NB4 (cell line): ENCODE results near the gene TSSK2.

Experiments
- DNase-seq: peaks from one replicate; pipeline ENCODE4 v3.0.0; 2010; ENCODE audit warnings: low read depth
- H3K4me3 ChIP-seq: one replicate; pipeline ENCODE4 v1.5.1; 2011; ENCODE audit warnings: mild to moderate bottlenecking, low read depth, low read length, moderate library complexity
- MYC ChIP-seq: IDR thresholded peaks from 2 replicates; pipeline ENCODE4 v1.6.1; 2011; ENCODE audit warnings: low read depth, low read length
- POLR2A ChIP-seq: IDR thresholded peaks from 2 replicates; pipeline ENCODE4 v1.6.1; 2011; ENCODE audit warnings: mild to moderate bottlenecking; ENCODE audit not compliant: insufficient read length; ENCODE audit errors: extremely low read depth
- TF ChIP-seq, protein P1 (sequence below): IDR thresholded peaks from one replicate; pipeline ENCODE4 v1.5.1; 2012; ENCODE audit warnings: low read depth, low read length
- TF ChIP-seq, protein P2 (sequence below): IDR thresholded peaks from 2 replicates; pipeline ENCODE4 v1.6.1; 2011; ENCODE audit warnings: low read depth, low read length

TSSK2 gene

DNA sequence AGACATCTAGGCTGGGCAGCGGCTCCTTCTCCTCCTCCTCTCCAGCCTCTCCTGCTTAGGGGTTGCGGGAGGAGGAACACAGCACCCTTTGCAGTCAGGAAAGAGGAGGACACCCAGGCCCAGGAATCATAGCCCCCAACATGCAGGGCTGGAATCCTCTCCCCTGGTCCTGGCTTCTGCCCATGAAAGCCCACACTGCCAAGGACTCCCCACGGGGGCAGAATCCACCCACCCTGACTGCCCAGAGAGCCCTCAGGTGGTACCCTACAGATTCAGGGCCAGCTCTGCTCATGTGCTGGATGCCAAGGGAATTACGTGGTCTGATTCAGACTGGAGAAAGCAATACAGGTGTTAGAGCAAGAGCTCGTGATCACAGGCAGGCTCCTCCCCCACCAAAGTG lies 8.9 kb downstream of the TSSK2 start:
- TF ChIP-seq, protein P1, sequence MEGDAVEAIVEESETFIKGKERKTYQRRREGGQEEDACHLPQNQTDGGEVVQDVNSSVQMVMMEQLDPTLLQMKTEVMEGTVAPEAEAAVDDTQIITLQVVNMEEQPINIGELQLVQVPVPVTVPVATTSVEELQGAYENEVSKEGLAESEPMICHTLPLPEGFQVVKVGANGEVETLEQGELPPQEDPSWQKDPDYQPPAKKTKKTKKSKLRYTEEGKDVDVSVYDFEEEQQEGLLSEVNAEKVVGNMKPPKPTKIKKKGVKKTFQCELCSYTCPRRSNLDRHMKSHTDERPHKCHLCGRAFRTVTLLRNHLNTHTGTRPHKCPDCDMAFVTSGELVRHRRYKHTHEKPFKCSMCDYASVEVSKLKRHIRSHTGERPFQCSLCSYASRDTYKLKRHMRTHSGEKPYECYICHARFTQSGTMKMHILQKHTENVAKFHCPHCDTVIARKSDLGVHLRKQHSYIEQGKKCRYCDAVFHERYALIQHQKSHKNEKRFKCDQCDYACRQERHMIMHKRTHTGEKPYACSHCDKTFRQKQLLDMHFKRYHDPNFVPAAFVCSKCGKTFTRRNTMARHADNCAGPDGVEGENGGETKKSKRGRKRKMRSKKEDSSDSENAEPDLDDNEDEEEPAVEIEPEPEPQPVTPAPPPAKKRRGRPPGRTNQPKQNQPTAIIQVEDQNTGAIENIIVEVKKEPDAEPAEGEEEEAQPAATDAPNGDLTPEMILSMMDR: no peak
- TF ChIP-seq, protein P2, sequence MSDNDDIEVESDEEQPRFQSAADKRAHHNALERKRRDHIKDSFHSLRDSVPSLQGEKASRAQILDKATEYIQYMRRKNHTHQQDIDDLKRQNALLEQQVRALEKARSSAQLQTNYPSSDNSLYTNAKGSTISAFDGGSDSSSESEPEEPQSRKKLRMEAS: no peak
- TF ChIP-seq MYC: no peak
- no peak for TF ChIP-seq POLR2A
- no peak for DNase-seq

DNA sequence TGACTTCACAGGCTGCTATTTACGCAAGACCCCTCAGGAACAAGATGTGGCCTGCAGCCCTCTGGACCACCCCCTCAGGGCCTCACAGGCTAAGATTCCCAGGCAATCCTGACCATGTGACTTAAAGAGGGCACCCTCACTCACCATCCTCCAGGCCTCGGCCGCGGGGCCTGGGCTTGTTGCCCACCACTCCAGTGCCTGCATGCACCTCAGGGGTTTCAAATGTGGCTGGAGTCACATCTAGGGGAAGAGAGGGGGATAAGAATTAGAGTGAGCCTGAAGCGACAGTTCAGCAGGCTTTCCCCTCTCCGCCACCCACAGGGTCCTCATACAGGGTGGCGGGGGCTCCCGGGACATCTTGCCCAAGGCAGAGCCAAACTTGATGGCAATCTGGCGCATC lies 11.3 kb downstream of the TSSK2 start:
- no peak for DNase-seq
- no peak overlapping the region for H3K4me3 ChIP-seq
- TF ChIP-seq, protein P1: no peak
- TF ChIP-seq MYC (no peak), POLR2A (no peak)
- TF ChIP-seq, protein P2: no peak

More for the DNA sequence above, 8.9 kb downstream of the TSSK2 start:
- H3K4me3 ChIP-seq: no peak overlapping the region

DNA sequence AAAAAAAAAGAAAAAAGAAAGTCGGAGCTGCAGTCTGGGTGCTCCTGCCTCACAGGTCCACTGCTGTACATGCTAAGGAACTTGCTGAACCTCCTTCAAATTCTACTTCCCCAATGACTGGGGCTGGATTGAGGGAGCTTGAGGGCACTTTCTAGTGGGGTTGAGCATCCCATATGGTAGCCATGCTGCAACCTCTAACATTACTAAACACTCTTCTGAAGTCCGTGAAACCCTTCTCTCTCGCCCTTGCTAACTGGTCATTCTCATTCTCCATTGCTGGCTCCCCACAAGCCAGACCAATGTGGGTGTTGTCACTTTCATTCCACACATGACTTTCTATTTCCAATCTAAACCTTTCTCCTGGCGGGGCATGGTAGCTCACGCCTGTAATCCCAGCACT lies 12.1 kb downstream of the TSSK2 start:
- TF ChIP-seq, protein P1: no peak
- TF ChIP-seq, protein P2: no peak
- no peak for TF ChIP-seq MYC
- TF ChIP-seq POLR2A: no peak
- DNase-seq: no peak
- H3K4me3 ChIP-seq: peak overlapping the region; percentile 81

DNA sequence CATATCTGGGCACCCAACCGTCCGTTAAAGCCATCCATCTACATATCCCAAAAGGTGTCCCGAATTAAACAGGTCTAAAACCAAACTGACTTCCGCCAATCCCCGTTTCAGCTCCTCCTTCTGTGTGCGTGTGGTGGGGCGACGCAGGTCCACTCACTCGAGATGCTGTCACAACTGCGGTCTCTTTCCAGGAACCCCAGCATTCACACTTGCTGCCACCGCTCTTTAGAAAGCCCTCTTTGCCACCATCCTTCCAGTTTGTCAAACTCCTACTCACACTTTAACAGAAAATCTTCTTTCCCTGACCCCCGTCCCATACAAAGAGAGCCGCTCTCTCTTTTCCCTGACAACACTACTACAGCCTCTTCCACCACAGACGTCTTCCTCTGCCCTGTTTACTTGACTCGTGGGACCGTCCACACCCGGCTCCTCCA lies 12.9 kb downstream of the TSSK2 start:
- DNase-seq: no peak
- TF ChIP-seq, protein P1: no peak
- TF ChIP-seq POLR2A (no peak), MYC (no peak)
- TF ChIP-seq, protein P2: no peak
- peak overlapping the region; percentile 81 for H3K4me3 ChIP-seq

DNA sequence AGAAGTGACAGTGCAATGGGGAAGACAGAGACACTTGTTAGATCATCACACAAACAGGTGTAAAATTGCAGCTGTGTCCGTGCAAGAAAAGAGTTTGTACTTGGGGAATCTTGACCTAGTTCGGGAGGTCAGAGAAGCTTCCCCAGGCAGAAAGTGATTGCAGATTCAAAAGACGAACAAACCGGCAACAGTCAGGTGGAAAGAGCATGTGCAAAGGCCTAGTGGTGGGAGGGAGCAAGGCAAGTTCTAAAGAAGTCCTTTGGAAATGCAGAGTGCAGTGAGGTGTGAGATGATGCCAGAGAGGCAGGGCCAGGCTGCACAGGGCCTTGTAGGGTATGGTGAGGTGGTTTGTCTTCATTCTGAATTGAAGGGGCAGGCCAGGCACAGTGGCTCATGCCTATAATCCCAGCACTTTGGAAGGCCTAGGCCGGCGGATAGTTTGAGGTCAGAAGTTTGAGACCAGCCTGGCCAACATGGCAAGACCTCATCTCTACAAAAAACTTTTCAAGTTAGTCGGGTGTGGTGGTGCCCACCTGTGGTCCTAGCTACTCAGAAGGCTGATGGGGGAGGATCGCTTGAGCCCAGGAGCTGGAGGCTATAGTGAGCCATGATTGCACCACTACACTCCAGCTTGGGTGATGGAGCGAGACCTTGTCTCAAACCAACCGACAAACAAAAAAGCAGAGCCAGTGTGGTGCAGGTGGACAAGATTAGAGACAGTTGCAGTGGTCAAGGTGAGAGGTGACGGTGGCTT lies 15.3 kb downstream of the TSSK2 start:
- H3K4me3 ChIP-seq: no peak overlapping the region
- TF ChIP-seq, protein P1: no peak
- TF ChIP-seq MYC: no peak
- TF ChIP-seq, protein P2: no peak
- no peak for TF ChIP-seq POLR2A
- no peak for DNase-seq
